Measurements from ENCODE around the gene DYNLRB1.
"Not testable (repeated sequence)": the region's sequence is repeated elsewhere in the genome, so short reads cannot be mapped to it uniquely, and the experiment has no call there.

The DYNLRB1 gene

DNA sequence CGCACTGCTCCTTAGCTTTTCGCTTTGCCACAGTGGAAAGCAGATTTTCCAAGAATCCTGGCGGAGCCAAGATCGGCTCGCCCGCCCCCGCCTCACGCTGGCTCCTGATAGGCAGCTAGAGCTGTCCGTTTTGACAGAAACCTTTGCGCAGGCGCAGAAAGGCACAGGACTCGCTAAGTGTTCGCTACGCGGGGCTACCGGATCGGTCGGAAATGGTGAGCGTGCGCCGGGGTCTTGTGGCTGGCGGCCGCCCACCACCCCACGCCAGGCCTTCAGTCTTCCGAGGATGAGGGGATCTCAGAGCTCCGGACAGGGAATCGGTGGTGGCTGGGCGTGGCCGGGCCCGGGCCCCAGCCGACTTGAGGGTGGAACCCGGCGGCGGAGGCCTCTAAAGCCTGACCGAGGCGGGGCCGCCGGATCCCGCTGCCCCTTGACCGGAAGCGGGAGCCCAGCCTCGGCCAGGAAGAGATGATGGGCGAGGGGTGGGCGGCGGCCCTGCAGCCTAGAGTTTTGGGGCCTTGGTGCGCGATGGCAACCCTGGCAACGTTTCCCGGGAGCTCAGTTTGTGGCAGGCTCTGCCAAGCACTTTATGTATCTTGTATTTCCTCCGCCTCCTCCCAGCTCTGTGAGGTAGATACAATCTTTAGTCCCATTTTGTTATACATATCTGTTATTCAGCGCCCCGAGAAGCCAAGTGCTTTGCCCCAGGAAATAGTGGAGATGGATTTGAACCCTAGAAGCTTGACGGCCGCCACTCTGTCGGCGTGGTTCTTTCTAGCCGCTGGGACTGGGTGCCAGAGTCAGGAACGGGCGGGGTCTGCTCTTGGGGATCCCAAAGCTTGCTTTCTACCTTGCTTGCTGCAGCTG, at the start of gene DYNLRB1:
DYNLRB1 (plus strand) TSS at position 176 of the 867 bp plus-strand sequence; CDS start at position 213, 37 bp downstream.
- H3K27ac Mint-ChIP-seq, result peak within 1 kb of the TSS; percentile 99
- H3K36me3 Mint-ChIP-seq, result peaks cover 2% of the 10 kb centered on the region
- H3K27me3 Mint-ChIP-seq, result no peaks in the 10 kb centered on the region
- peak within 1 kb of the TSS; percentile 98 for H3K4me3 Mint-ChIP-seq
- no peaks in the 10 kb centered on the region for H3K9me3 Mint-ChIP-seq
- peaks cover 50% of the 10 kb centered on the region for H3K4me1 Mint-ChIP-seq

- Mint-ChIP-seq H3K27me3 (no peaks in the 10 kb centered on the region), H3K4me1 (peaks cover 11% of the 10 kb centered on the region), H3K4me3 (no peak overlapping the region), H3K9me3 (no peaks in the 10 kb centered on the region), H3K36me3 (peaks cover 7% of the 10 kb centered on the region), H3K27ac (peak overlapping the region; percentile 72)
Measured at GRCh38 chr20:34468951-34469350, 47.3 kb upstream of the DYNLRB1 start.

GRCh38 chr20:34472246-34472925, 43.8 kb upstream of the DYNLRB1 start:
- H3K4me3 Mint-ChIP-seq, result no peak overlapping the region
- peaks cover 5% of the 10 kb centered on the region for H3K4me1 Mint-ChIP-seq
- no peak overlapping the region for H3K27ac Mint-ChIP-seq
- H3K27me3 Mint-ChIP-seq, result no peaks in the 10 kb centered on the region
- H3K36me3 Mint-ChIP-seq, result peaks cover 9% of the 10 kb centered on the region
- H3K9me3 Mint-ChIP-seq, result no peaks in the 10 kb centered on the region

- Mint-ChIP-seq H3K27ac (no peak overlapping the region), H3K4me1 (peaks cover 5% of the 10 kb centered on the region), H3K27me3 (no peaks in the 10 kb centered on the region), H3K9me3 (no peaks in the 10 kb centered on the region), H3K36me3 (peaks cover 7% of the 10 kb centered on the region), H3K4me3 (no peak overlapping the region)
Measured at GRCh38 chr20:34473262-34473883, 42.8 kb upstream of the DYNLRB1 start.

- Mint-ChIP-seq H3K4me1 (peaks cover 5% of the 10 kb centered on the region), H3K36me3 (peaks cover 17% of the 10 kb centered on the region), H3K4me3 (no peak overlapping the region), H3K9me3 (no peaks in the 10 kb centered on the region), H3K27ac (peak overlapping the region; percentile 16), H3K27me3 (no peaks in the 10 kb centered on the region)
Measured at GRCh38 chr20:34475979-34476736, 40.1 kb upstream of the DYNLRB1 start.

DNA sequence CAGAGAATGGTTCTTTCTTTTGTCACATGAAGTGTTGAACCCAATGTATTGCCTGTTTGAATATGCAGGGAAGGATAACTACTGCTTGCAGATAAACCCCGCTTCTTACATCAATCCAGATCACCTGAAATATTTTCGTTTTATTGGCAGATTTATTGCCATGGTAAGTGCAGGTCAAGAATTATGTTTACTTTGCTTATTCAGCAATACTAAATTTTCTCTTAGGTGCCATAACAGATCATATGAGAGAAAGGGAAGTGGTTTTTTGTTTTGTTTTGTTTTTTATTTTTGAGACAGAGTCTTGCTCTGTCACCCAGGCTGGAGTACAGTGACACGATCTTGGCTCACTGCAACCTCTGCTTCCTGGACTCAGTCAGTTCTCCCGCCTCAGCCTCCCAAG, 36.6 kb upstream of the DYNLRB1 start:
- Mint-ChIP-seq H3K27me3 (no peaks in the 10 kb centered on the region), H3K27ac (no peak overlapping the region), H3K9me3 (no peaks in the 10 kb centered on the region), H3K36me3 (peaks cover 29% of the 10 kb centered on the region), H3K4me3 (no peak overlapping the region), H3K4me1 (peaks cover 5% of the 10 kb centered on the region)

DNA sequence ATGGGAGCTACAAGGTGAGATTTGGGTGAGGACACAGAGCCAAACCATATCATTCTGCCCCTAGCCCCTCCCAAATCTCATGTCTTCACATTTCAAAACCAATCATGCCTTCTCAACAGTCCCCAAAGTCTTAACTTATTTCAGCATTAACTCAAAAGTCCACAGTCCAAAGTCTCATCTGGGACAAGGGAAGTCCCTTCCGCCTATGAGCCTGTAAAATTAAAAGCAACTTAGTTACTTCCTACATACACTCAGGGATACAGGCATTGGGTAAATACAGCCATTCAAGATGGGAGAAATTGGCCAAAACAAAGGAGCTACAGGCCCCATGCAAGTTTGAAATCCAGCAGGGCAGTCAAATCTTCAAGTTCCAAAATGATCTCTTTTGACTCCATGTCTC, 34.1 kb upstream of the DYNLRB1 start:
- peaks cover 29% of the 10 kb centered on the region for H3K36me3 Mint-ChIP-seq
- not testable (repeated sequence) for H3K9me3 Mint-ChIP-seq, H3K4me1 Mint-ChIP-seq, H3K27ac Mint-ChIP-seq, H3K4me3 Mint-ChIP-seq, H3K27me3 Mint-ChIP-seq

DNA sequence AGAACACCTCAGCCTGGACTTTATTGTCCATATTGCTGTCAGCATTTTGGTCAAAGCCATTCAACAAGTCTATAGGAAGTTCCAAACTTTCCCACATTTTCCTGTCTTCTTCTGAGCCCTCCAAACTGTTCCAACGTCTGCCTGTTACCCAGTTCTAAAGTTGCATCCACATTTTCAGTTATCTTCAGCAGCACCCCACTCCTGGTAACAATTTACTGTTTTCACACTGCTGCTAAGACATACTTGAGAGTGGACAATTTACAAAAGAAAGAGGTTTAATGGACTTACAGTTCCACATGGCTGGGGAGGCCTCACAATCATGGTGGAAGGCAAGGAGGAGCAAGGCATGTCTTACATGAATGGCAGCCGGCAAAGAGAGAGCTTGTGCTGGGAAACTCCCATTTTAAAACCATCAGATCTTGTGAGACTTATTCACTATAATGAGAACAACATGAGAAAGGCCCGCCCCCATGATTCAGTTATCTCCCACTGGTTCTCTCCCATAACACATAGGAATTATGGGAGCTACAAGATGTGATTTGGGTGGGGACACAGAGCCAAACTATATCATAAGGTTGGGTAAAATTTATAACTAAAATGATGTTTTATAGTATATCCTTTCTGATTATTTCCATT, 32.5 kb upstream of the DYNLRB1 start:
- not testable (repeated sequence) for H3K4me1 Mint-ChIP-seq, H3K4me3 Mint-ChIP-seq, H3K9me3 Mint-ChIP-seq, H3K27me3 Mint-ChIP-seq, H3K27ac Mint-ChIP-seq
- peaks cover 34% of the 10 kb centered on the region for H3K36me3 Mint-ChIP-seq

DNA sequence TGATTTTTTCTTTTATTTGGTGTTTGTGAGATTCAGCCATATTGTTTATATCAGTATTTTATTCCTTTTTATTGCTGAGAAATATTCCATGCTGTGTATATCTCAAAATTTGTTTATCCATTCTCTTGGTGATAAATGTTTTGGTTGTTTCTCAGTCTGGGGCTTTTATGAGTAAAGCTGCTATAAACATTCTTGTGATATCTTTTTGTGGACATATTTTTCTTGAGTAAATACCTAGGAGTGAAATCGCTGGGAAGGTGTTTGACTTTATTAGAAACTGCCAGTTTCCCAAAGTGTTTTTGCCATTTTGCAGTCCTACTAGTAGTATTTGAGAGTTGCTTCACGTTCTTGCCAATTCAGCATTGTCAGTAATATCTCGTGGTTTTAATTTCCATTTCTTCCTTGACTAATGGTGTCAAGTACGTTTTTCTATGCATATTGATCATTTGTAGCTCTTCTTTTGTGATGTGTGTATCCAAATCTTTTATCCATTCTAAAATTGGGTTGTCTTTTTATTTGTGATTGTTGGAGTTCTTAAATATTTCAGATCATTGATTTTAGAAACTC, 31.1 kb upstream of the DYNLRB1 start:
- no peaks in the 10 kb centered on the region for H3K4me1 Mint-ChIP-seq
- H3K27me3 Mint-ChIP-seq, result no peaks in the 10 kb centered on the region
- H3K9me3 Mint-ChIP-seq, result no peaks in the 10 kb centered on the region
- no peak overlapping the region for H3K27ac Mint-ChIP-seq
- peaks cover 31% of the 10 kb centered on the region for H3K36me3 Mint-ChIP-seq
- H3K4me3 Mint-ChIP-seq, result no peak overlapping the region

GRCh38 chr20:34491226-34491931, 24.8 kb upstream of the DYNLRB1 start:
- H3K4me3 Mint-ChIP-seq, result no peak overlapping the region
- H3K36me3 Mint-ChIP-seq, result peaks cover 25% of the 10 kb centered on the region
- no peak overlapping the region for H3K27ac Mint-ChIP-seq
- no peaks in the 10 kb centered on the region for H3K27me3 Mint-ChIP-seq
- H3K4me1 Mint-ChIP-seq, result peaks cover 4% of the 10 kb centered on the region
- no peaks in the 10 kb centered on the region for H3K9me3 Mint-ChIP-seq

- Mint-ChIP-seq H3K4me3 (no peak overlapping the region), H3K4me1 (peaks cover 4% of the 10 kb centered on the region), H3K27ac (no peak overlapping the region), H3K36me3 (peaks cover 27% of the 10 kb centered on the region), H3K9me3 (no peaks in the 10 kb centered on the region), H3K27me3 (no peaks in the 10 kb centered on the region)
Measured at GRCh38 chr20:34491932-34492509, 24.2 kb upstream of the DYNLRB1 start.

- Mint-ChIP-seq H3K9me3 (no peaks in the 10 kb centered on the region), H3K4me1 (peaks cover 8% of the 10 kb centered on the region), H3K36me3 (peaks cover 35% of the 10 kb centered on the region), H3K4me3 (no peak overlapping the region), H3K27ac (no peak overlapping the region), H3K27me3 (no peaks in the 10 kb centered on the region)
Measured at GRCh38 chr20:34493646-34494045, 22.6 kb upstream of the DYNLRB1 start.

- Mint-ChIP-seq H3K4me3 (no peak overlapping the region), H3K27ac (no peak overlapping the region), H3K9me3 (peaks cover 6% of the 10 kb centered on the region), H3K27me3 (no peaks in the 10 kb centered on the region), H3K4me1 (peaks cover 12% of the 10 kb centered on the region), H3K36me3 (peaks cover 43% of the 10 kb centered on the region)
Measured at GRCh38 chr20:34495307-34495706, 20.9 kb upstream of the DYNLRB1 start.

- no peaks in the 10 kb centered on the region for H3K27me3 Mint-ChIP-seq
Measured at GRCh38 chr20:34495916-34496315, 20.3 kb upstream of the DYNLRB1 start.

More at GRCh38 chr20:34495916-34496315, 20.3 kb upstream of the DYNLRB1 start:
- Mint-ChIP-seq H3K27ac (no peak overlapping the region), H3K4me3 (no peak overlapping the region), H3K4me1 (peaks cover 12% of the 10 kb centered on the region), H3K36me3 (peaks cover 50% of the 10 kb centered on the region), H3K9me3 (peaks cover 10% of the 10 kb centered on the region)
